ENCODE results near the gene PREB.
"Not testable (repeated sequence)": the region's sequence is repeated elsewhere in the genome, so short reads cannot be mapped to it uniquely, and the experiment has no call there.

Gene PREB

GRCh38 chr2:27128668-27129571 lies 5.5 kb downstream of the PREB start:
- in situ Hi-C loops (cut with HindIII; ENCODE audit: low sequenced_read_pairs): loop anchor here (5.0 kb wide), 1 partner anchor 38 kb away; no protein-coding TSS in a partner anchor

GRCh38 chr2:27127883-27128667 lies 6.4 kb downstream of the PREB start:
- in situ Hi-C loops (cut with HindIII; ENCODE audit: low sequenced_read_pairs): loop anchor here (5.0 kb wide), 1 partner anchor 39 kb away; no protein-coding TSS in a partner anchor

- in situ Hi-C loops (cut with HindIII; ENCODE audit: low sequenced_read_pairs): loop anchor here (5.0 kb wide), 1 partner anchor 41 kb away; no protein-coding TSS in a partner anchor
These were observed 8.2 kb downstream of the PREB start for GRCh38 chr2:27126252-27126710.

- in situ Hi-C loops (cut with HindIII; ENCODE audit: low sequenced_read_pairs): loop anchor here (5.0 kb wide), 1 partner anchor 42 kb away; no protein-coding TSS in a partner anchor
These were observed 9.3 kb downstream of the PREB start for GRCh38 chr2:27125104-27125503.

- in situ Hi-C loops (cut with HindIII; ENCODE audit: low sequenced_read_pairs): loop anchor here (5.0 kb wide), 1 partner anchor 79 kb away; no protein-coding TSS in a partner anchor
These were observed 10.9 kb downstream of the PREB start, which contains the start of gene ABHD1 for GRCh38 chr2:27123302-27124150. Gene ABHD1 (plus strand): TSS chr2:27123815. CDS start chr2:27123949, 134 bp downstream.

- in situ Hi-C loops (cut with HindIII; ENCODE audit: low sequenced_read_pairs): loop anchor here (5.0 kb wide), 1 partner anchor 80 kb away; no protein-coding TSS in a partner anchor
These were observed 11.6 kb downstream of the PREB start for GRCh38 chr2:27122791-27123190.

- in situ Hi-C loops (cut with HindIII; ENCODE audit: low sequenced_read_pairs): loop anchor here (5.0 kb wide), 1 partner anchor 80 kb away; no protein-coding TSS in a partner anchor
These were observed 12.5 kb downstream of the PREB start for GRCh38 chr2:27121906-27122305.

- in situ Hi-C loops (cut with HindIII; ENCODE audit: low sequenced_read_pairs): not testable (repeated sequence)
These were observed 15.1 kb downstream of the PREB start for GRCh38 chr2:27119330-27119670.

GRCh38 chr2:27118525-27119329 lies 15.7 kb downstream of the PREB start, which contains the start of gene CGREF1:
Gene CGREF1 (minus strand): TSS chr2:27119128. CDS start chr2:27104366, 14,762 bp downstream.
- in situ Hi-C loops (cut with HindIII; ENCODE audit: low sequenced_read_pairs): no loop called here

- in situ Hi-C loops (cut with HindIII; ENCODE audit: low sequenced_read_pairs): no loop called here
These were observed 16.4 kb downstream of the PREB start for GRCh38 chr2:27117995-27118524.

- in situ Hi-C loops (cut with HindIII; ENCODE audit: low sequenced_read_pairs): no loop called here
These were observed 18.9 kb downstream of the PREB start for GRCh38 chr2:27115519-27115918.

GRCh38 chr2:27111392-27112078 lies 22.9 kb downstream of the PREB start:
- in situ Hi-C loops (cut with HindIII; ENCODE audit: low sequenced_read_pairs): not testable (repeated sequence)

GRCh38 chr2:27110603-27111352 lies 23.7 kb downstream of the PREB start:
- in situ Hi-C loops (cut with HindIII; ENCODE audit: low sequenced_read_pairs): not testable (repeated sequence)

GRCh38 chr2:27109083-27109482 lies 25.4 kb downstream of the PREB start:
- in situ Hi-C loops (cut with HindIII; ENCODE audit: low sequenced_read_pairs): no loop called here

GRCh38 chr2:27108221-27108620 lies 26.2 kb downstream of the PREB start:
- in situ Hi-C loops (cut with HindIII; ENCODE audit: low sequenced_read_pairs): no loop called here

GRCh38 chr2:27105981-27106380 lies 28.5 kb downstream of the PREB start:
- in situ Hi-C loops (cut with HindIII; ENCODE audit: low sequenced_read_pairs): no loop called here

GRCh38 chr2:27102329-27102728 lies 32.1 kb downstream of the PREB start:
- in situ Hi-C loops (cut with HindIII; ENCODE audit: low sequenced_read_pairs): no loop called here

- in situ Hi-C loops (cut with HindIII; ENCODE audit: low sequenced_read_pairs): no loop called here
These were observed 34.4 kb downstream of the PREB start for GRCh38 chr2:27100036-27100435.

All from endothelial cell of hepatic sinusoid (primary cell).